Stimulated activated CD8-positive, alpha-beta memory T cell treated with anti-CD3 and anti-CD28 coated beads, Interleukin-12 subunit alpha, Interleukin-12 subunit beta, amount 100 ng/mL, for 24 hours (primary cell): Measurements from ENCODE around the gene ENTREP1.
"Not testable (repeated sequence)": the region's sequence is repeated elsewhere in the genome, so short reads cannot be mapped to it uniquely, and the experiment has no call there.

Experiments
- DNase-seq: peaks from one replicate; pipeline ENCODE4 v3.0.0-alpha.2; 2020; ENCODE audit errors: extremely low read depth

Gene ENTREP1

DNA sequence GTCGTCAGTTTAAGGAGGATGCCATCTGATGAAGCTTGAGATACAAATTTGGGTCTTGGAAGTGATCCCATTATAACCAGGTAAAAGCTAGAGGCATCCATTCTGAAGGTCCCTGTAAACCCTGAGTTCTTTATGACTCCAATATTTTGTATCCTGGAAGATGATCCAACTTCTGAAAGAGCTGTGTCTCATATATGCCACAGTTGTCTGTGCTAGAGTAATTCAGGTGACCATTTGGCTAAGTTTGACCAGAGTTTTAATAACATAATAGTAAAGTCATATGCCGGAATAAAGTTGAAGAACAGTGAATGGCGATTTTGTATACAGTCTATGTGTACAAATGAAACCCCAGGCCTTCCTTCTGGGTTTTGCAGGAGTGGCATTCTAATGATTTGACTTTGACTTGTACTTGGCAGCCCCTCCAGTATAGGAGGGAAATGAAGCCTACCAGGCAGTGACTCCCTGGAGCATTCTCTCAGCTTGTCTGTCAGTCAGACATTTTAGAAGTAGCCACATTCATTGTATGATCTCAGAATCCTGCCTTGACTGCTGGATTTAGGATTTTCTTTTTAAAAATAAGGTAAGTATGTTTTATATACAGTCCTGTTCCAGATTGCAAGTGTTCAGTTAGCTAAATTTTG lies 39.6 kb downstream of the ENTREP1 start:
- DNase-seq = no peak

DNA sequence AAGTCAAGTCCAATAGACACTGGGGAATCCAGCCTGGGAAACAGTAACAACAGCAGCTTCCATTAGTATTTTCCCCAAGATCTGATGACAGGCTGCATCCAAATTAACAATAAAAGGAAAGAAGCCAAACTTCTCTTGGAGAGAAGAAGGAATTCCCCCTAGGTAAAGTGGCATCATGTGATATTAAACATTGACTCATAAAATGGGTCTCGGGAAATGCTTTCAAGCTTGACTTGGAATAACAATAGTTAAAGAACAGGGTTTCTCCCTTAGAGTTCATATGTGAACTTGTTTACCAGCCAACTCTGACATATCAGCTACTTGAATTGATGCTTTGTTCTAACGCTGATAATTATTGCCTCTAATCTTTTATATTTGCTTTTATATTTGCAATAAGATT lies 45.4 kb downstream of the ENTREP1 start:
- no peak for DNase-seq

DNA sequence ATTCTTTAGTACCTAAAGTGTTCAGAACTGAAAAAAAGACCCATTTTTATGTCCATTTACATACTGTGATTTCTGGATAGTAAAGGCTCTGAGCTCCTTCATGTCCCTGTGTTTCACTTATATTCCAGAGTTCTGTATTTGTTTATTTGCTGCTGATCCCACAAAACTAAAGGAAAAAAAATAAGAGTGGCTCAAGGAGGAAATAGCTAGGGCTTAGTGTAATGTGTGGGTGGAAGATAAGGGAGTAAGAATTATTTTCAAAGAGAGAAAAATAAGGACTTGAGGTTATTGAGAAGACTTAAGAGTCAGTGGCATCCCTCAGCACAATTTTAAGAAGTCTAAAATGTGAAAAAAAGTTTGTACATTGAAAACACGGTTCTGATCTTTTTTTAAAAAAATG lies 46.0 kb downstream of the ENTREP1 start:
- DNase-seq = no peak

DNA sequence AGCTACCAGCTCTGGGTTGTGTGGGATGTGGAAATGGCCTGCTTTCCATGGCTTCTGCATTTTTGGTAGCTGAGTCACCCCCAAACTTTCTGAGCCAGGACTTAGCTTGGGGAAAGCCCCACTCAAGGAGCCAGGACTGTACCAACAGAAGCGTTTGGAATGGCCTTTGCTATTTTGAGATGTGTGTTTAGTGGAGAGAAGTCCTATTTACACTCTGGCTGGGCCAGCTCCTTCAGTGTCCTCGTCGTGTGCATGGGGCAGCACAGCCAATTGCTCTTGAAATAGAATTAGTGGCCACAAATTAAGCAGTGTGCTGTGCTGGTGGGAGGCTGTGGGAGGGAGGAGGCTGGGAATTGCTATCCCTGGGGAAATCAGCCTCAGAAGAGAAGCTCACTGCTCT lies 51.6 kb downstream of the ENTREP1 start:
- no peak for DNase-seq

DNA sequence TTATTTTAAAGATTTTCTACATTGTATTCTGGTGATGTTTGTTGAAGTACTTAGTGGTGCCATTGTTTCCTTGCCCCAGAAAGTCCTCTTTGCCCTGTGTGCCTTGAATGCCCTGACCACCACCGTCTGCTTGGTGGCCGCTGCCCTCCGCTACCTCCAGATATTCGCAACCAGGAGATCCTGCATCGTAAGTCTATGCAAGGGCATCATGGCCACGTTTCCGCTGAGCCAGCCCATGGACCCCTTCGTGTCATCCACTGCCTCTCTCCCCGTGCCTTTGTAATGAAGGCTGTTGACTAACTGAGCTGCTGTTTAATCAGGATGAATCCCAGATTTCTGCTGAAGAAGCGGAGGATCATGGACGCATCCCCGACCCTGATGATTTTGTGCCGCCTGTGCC lies 52.3 kb downstream of the ENTREP1 start:
- DNase-seq = no peak

DNA sequence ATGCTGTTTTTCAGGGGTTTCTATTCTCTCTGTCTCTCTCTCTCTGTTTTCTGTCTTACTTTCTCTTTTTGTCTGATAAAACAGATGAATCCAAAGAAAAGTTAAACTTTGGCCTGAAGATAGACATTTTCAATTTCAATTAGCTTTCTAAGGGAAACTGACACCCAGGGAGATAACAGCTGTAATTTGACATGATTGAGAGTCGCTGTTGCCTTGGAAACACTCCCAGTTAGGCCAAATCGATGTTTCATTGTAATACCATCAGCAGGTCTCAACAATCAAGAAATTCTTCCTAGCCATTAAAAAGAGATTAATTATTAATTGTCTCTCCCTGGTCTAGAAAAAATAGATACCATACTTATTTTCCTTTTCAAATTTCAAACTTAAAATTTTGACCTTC lies 53.0 kb downstream of the ENTREP1 start:
- DNase-seq = no peak

DNA sequence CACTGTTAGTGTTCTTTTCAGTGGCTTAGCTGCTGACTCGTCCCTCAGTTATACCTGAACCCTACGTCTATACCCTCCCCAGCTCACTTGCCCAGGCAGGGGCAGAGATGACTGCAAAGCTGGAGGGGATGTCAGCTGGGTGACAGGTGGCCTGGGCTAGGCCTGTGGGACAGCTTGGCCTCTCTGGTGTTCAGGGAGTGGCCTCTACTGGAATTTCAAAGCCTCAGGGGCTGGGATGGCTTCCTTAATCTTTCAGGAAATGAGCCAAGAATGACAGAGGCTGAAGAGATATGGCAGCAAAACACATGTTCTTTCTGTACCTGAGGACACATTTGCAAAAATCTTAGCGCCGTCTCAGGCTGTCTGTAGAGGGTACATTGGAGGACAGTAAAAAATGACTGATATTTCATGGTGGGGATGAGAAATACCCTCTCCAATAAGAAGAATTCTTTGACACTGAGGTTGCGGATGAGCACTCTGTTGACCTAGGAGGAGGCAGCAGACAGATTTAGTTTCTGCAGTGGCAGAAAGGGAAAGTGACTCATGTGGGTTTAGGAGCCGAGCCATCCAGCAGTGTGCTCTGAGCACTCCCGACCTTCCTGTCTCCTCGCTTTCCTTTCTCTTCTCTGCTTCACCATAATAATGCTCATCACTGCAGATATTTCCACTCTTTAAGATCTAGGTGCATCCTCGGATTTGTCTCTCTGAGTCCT lies 54.4 kb downstream of the ENTREP1 start:
- DNase-seq = no peak

DNA sequence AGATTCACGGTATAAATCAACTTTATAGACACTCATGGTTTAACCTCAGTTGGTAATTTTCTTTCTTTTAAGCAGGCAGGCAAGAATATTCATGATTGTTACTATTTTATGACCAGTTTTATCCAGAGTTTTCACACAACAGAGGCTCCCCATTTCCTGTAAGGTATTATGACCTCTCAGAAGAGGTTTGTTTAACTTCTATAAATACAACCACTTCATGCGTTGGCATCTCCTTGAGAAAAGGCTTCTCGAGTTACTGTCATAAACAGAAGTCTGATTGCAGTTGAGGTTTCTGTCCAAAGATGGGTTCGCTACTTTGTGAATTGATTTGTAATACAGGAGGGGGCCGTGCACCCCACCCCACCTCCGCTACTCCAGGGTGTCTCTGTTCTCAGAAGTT lies 55.3 kb downstream of the ENTREP1 start:
- no peak for DNase-seq

DNA sequence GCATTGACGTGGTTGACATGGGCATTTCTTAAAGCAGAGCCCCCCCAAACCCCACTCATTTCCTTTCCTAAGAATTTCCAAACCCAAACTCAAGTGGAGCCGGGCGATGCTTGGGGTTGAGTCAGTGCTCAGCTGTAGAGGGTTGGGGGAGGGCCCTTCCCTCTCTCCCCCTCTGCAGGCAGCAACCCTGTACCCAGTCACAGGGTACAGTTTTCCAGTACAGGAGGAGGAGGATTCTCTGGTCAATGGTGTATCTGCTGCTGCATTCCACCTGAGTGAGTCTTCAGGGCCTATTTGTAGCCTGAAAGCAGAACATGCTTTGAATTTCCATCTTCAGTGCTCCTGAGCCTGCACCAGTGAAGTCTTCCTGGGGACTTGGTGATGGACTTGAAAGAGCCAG lies 55.8 kb downstream of the ENTREP1 start:
- DNase-seq = no peak

DNA sequence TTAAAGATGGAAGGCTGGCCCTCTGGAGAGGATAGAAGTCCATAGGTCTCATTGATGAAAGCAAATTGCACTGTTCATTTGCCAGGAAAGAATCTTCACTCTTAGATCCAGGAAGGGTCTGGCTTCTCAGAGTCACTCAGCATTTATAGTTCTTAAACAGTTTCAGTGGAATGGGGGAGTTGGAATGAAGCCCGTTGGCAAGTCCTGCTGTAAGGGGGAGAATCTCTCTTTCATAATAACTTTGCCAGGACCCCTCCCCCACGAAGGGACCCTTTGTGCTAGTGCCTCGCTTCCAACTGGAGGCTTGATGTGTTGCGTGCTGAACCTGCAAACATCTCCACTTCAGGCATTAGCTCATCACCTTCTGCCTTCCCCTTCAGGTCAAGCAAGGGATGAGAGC lies 57.1 kb downstream of the ENTREP1 start:
- no peak for DNase-seq

DNA sequence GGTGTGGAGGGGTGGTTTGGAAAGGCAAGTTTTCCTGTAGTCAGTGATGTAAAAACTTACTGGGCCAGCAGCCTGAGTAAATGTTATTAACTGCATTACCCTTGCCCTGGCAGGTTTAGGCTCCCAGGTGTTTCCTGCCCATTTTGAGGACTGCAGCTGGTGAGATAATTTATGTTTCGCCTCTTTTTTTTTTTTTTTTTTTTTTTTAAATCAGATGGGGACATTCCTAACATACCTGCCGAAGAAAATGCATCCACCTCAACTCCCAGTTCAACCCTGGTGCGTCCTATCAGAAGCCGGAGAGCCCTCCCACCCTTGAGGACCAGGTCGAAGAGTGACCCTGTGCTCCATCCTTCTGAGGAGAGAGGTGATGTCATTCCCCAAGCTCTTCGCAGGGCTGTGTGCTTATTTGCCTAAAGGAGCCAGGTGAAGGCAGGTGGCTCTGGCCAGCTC lies 60.6 kb downstream of the ENTREP1 start:
- no peak for DNase-seq

DNA sequence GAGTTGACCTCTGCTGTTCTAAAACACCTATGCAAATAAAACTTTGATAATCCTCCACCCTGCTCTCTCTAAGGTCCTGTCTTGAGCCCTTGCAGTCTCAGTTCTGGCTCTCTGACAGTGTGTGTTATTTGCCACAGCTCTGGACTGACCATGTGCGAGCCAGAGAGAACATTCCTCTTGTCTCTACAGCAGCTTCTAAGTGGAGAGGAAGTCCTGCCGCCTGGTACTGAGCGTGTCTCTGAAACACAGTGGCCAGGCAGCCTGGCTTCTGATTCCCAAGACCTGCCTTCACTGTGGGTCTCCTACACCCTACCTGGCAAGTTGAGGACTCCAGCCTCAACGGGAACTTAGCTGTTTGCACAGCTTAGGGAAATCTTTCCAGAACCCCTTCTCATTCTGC lies 61.6 kb downstream of the ENTREP1 start:
- no peak for DNase-seq

DNA sequence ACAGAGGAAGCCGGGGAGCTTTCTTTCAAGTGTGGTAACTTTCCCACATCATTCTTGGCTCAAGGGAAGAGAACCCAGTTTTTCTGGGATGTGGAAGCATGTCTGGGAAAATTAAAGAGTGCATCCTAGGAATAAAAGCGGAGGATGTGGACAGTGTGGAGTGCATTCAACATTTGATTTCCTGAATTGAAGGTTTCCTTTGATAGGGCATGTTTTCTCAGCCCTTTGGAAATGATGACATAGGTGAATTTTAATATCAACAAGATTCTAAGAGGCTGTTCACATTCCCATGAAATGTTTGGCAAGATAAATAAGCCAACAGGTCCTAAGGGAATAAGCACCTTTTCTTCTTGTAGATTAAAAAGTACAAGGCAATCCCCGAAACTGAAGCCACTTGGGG lies 63.6 kb downstream of the ENTREP1 start:
- no peak for DNase-seq

DNA sequence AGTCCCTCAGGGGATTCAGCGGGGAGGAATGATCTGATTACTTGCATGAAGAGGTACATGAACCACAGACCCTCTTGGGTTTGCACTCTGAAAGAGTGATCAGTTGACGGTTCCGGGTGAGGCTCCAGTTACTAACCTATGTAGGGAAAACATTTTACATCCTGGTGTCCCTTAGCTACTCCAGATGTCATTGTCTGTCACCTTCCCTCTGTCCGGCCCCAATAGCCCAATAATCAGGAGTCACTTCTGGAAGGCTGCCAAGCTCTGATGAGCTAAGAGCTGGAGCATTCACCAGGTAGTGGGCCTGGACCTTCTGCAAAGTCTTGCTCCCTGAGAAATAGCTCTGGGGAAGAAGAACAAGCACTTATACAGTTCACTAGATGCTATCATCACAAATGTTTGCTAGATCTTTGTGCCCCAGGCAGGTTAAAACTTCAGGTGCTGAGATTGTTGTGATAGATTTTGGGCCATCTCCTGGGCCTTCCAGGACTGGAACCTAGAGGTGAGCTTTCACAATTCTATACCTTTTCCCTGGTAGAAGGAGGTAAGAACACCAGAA lies 64.5 kb downstream of the ENTREP1 start:
- no peak for DNase-seq

DNA sequence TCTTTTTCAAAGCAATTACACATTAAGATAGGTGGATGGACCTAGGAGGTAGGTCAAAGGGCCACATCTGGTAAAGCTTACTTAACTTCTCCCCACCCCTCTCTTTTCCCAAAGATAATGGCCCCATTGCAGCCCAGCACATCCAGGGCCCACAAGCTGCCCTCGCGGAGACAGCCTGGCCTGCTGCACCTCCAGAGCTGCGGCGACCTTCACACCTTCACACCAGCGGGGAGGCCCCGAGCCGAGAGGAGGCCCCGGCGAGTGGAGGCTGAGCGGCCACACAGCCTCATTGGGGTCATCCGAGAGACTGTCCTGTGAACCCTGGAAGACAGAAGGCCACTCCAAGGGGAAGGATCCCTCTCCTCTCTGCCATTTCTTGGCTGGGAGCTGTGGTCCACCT lies 66.5 kb downstream of the ENTREP1 start:
- DNase-seq = no peak

DNA sequence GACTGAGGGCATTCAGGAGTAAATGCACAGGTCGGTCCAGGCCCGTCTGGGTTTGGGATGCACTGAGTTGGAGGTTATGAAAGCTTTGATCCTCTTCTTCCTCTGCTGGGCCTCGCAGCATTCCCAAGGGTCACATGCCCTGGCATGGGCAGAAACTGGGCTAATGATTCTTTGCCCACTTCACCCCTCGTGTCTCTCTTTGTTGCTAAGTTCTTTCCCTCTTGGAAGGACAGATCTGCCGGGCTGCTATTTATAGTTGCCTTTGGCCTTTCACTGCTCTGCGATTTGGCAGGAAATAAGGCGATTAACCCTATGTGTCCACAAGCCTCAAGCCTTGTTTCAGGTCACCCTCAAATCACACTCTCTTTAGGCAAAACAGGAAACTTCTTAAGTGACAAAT lies 66.9 kb downstream of the ENTREP1 start:
- DNase-seq = no peak

DNA sequence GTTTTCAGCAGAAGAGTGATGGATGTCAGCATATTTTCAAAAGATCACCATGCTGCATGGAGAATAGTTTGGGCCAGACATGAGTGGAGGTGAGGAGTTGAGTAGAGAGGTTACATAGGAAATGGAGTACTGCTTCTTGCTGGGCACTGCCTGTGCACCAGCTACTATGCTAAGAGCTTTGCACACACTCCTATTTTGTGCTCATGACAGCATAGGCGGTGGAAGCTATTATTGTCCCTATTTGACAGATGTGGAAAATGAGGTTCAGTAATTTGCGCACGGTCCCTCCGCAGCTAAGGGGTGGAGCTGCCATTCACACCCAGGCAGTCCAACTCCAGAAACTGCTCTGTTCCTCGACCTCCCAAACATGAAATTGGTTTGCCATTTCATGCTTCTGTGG lies 67.8 kb downstream of the ENTREP1 start:
- no peak for DNase-seq

DNA sequence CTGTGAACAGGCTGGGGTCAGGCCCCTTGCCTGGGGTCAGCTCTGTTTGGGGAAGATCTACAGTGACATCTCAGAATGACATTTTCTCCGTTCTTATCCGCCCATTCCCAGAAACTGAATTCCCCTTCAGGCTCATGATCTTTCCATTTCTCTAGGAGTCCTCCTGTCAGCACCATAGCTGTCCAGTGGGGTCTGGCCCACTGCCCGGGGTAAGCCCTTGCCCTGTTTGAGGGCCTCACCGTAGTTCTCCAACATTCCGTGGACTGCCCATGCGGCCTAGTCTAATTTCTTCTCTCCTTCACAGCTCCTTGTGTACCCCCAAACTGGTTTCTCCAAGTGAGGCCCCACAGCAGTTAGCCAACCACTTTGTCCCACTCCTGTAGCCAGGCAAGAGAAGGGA lies 68.4 kb downstream of the ENTREP1 start:
- DNase-seq = no peak

DNA sequence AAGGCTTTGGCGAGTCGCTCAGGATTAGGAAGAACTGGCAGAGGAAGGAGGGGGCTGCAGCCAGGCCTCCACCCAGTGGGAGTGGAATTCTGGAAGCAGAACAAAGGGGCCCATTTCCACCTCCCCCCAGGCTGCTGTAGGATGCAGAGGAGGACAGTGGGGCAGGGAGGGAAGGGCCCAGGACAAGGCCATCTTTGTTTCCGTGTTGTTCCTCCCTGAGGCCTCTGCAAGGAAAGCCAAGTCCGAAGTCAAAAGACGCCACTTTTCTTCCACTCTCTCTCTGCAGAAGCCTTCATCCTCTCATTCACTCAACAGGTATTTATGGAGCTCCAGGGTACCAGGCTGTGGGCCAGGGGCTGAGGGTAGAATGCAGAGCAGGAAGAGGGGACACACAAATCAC lies 70.7 kb downstream of the ENTREP1 start:
- DNase-seq = no peak

DNA sequence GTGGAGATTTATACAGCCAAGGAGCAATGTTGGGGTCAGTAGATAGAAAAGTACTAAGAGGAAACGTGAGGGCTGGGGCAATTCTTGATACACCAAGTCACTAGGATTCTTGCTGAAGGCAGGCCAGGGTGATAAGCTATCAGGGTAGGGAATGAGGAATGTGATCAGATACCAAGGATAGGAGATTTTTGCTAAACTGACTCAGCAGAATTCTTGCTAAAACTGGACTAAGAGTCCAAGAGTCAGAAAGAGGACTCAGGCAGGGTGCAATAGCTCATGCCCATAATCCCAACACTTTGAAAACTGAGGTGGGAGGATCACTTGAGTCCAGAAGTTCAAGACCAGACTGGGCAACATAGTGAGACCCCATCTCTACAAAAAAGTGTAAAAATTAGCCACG lies 71.7 kb downstream of the ENTREP1 start:
- no peak for DNase-seq

DNA sequence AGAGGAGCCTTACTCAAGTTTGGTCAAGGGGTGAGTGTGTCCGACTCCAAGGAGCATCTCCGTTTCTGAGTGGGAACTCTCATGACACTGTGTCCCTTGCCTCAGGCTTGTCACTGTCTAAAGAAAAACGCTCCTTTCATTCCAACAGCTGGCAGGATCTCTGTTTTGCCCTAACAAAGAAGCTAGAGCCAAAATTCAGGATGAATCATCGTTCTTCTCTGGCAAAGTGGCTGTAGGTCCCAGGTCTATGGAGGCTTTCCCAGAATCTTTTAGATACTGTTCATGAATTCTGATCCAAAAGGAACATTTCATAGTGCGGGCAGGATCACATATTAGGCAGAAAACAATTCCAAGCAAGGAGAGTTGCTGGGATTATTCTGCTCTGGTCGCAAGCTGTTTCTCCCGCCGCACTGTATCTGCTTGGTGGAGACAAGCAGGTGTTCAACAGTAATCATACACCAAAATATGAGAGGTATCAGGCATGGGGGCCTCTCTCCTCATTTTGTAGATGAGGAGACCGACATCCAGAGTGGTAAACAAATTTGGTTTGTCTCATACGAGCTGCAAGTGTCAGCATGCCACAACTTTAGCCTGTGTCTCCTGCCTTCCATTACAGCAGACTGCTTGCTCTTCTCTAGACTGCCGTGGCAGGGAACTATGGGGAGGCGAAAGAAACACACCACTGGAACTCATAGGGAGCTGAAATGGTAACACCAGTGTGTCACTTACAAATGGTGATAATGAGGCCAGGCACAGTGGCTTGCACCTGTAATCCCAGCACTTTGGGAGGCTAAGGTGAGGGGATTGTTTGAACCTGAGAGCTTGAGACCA lies 72.6 kb downstream of the ENTREP1 start:
- no peak for DNase-seq

DNA sequence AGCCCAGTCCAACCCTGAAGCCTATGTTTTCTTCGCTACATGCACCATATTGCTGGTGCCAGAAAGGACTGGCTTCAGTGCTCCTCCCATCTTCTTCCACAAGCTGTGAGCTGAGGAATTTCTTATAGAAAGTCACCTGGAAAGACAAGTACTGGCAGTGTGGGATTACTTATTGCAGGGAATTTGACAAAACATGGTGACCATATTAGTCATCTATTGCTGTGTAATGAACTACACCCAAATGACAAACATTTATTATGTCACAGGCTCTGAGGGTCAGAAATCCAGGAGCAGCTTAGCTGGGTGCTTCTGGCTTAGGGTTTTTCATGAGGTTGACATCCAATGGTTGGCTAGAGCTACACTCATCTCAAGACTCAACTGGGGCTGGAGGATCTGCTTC lies 75.5 kb downstream of the ENTREP1 start:
- DNase-seq = no peak

DNA sequence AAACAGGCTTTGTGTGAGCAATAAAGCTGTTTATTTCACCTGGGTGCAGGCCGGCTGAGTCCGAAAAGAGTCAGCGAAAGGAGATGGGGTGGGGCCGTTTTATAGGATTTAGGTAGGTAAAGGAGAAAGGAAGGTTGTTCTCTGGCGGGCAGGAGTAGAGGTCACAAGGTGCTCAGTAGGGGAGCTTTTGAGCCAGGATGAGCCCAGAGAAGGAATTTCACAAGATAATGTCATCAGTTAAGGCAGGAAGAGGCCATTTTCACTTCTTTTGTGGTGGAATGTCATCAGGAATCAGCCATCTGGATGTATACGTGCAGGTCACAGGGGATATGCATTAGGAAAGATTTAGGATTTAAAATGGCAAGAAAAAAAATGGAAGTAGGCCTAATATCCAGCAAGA lies 84.9 kb downstream of the ENTREP1 start:
- DNase-seq = not testable (repeated sequence)
